GM18507 (cell line): ENCODE results near the gene SLC38A10.

Experiments
- DNase-seq: peaks from one replicate; pipeline ENCODE4 v3.0.0; 2011; ENCODE audit warnings: low read depth; ENCODE audit not compliant: insufficient read length; ENCODE audit errors: extremely low spot score
- FAIRE-seq: peaks from 2 replicates; lab custom pipeline; 2011; peaks lifted over from hg19 to GRCh38; lab: Jason Lieb, UNC

The SLC38A10 gene

GRCh38 chr17:81282876-81283275 lies 12.2 kb downstream of the SLC38A10 start:
- DNase-seq = no peak
- FAIRE-seq = no peak

GRCh38 chr17:81282141-81282540 lies 13.0 kb downstream of the SLC38A10 start:
- no peak for DNase-seq
- FAIRE-seq = no peak

- no peak for FAIRE-seq
- no peak for DNase-seq
Observed at GRCh38 chr17:81280571-81280970, 14.5 kb downstream of the SLC38A10 start.

GRCh38 chr17:81279278-81280275 lies 15.5 kb downstream of the SLC38A10 start:
- DNase-seq = no peak
- no peak for FAIRE-seq

GRCh38 chr17:81278831-81279230 lies 16.3 kb downstream of the SLC38A10 start:
- FAIRE-seq (no peak), DNase-seq (no peak)

GRCh38 chr17:81277946-81278693 lies 17.0 kb downstream of the SLC38A10 start:
- DNase-seq (no peak), FAIRE-seq (no peak)

- DNase-seq = no peak
- FAIRE-seq = no peak
Observed at GRCh38 chr17:81277421-81277820, 17.7 kb downstream of the SLC38A10 start.

GRCh38 chr17:81276781-81277180 lies 18.3 kb downstream of the SLC38A10 start:
- FAIRE-seq (no peak), DNase-seq (no peak)

GRCh38 chr17:81274471-81274855 lies 20.6 kb downstream of the SLC38A10 start:
- no peak for DNase-seq
- FAIRE-seq = no peak

- FAIRE-seq (no peak), DNase-seq (no peak)
Observed at GRCh38 chr17:81273698-81274470, 21.2 kb downstream of the SLC38A10 start.

GRCh38 chr17:81272616-81273015 lies 22.5 kb downstream of the SLC38A10 start:
- no peak for DNase-seq
- no peak for FAIRE-seq

- FAIRE-seq (no peak), DNase-seq (no peak)
Observed at GRCh38 chr17:81271226-81271625, 23.9 kb downstream of the SLC38A10 start.

GRCh38 chr17:81270279-81270678 lies 24.8 kb downstream of the SLC38A10 start:
- no peak for FAIRE-seq
- DNase-seq = no peak

GRCh38 chr17:81267390-81268067 lies 27.6 kb downstream of the SLC38A10 start:
- DNase-seq (no peak), FAIRE-seq (no peak)

- FAIRE-seq = no peak
- DNase-seq = no peak
Observed at GRCh38 chr17:81265576-81265975, 29.5 kb downstream of the SLC38A10 start.

- no peak for FAIRE-seq
- DNase-seq = no peak
Observed at GRCh38 chr17:81264640-81265039, 30.5 kb downstream of the SLC38A10 start.

GRCh38 chr17:81263371-81264181 lies 31.5 kb downstream of the SLC38A10 start:
- FAIRE-seq (no peak), DNase-seq (no peak)

GRCh38 chr17:81261582-81262336 lies 33.3 kb downstream of the SLC38A10 start:
- FAIRE-seq (no peak), DNase-seq (no peak)
